Midbrain (tissue), 1 donor: ENCODE measurements around the gene GPR31.

ENCODE experiments used
- DNase-seq: peaks from one replicate; lab custom pipeline; 2025; lab: John Stamatoyannopoulos, UW

The GPR31 gene

GRCh38 chr6:167165858-167166471 is 8.2 kb upstream of the GPR31 start:
- DNase-seq: no peak

- DNase-seq: no peak
Measured at GRCh38 chr6:167164261-167164660, 6.5 kb upstream of the GPR31 start.

GRCh38 chr6:167163476-167164011 is 5.8 kb upstream of the GPR31 start:
- DNase-seq: no peak

GRCh38 chr6:167162591-167162990 is 4.8 kb upstream of the GPR31 start:
- DNase-seq: no peak

- DNase-seq: no peak
Measured at GRCh38 chr6:167161851-167162467, 4.2 kb upstream of the GPR31 start.

GRCh38 chr6:167157414-167157813 is 366 bp downstream of the GPR31 start:
- no peak for DNase-seq

GRCh38 chr6:167154895-167155294 is 2.9 kb downstream of the GPR31 start:
- no peak for DNase-seq

- DNase-seq: no peak
Measured at GRCh38 chr6:167154291-167154690, 3.5 kb downstream of the GPR31 start.

GRCh38 chr6:167153521-167153959 is 4.2 kb downstream of the GPR31 start:
- DNase-seq: peak; percentile 15

GRCh38 chr6:167152862-167153261 is 4.9 kb downstream of the GPR31 start:
- DNase-seq: no peak

GRCh38 chr6:167151648-167152047 is 6.1 kb downstream of the GPR31 start:
- DNase-seq: no peak

GRCh38 chr6:167150941-167151549 is 6.7 kb downstream of the GPR31 start:
- no peak for DNase-seq

GRCh38 chr6:167148997-167149396 is 8.8 kb downstream of the GPR31 start:
- DNase-seq: no peak

- DNase-seq: no peak
Measured at GRCh38 chr6:167148021-167148420, 9.8 kb downstream of the GPR31 start.

GRCh38 chr6:167146977-167147376 is 10.8 kb downstream of the GPR31 start:
- DNase-seq: no peak

- no peak for DNase-seq
Measured at GRCh38 chr6:167146135-167146534, 11.6 kb downstream of the GPR31 start.

- no peak for DNase-seq
Measured at GRCh38 chr6:167145461-167145860, 12.3 kb downstream of the GPR31 start.

GRCh38 chr6:167143041-167143440 is 14.7 kb downstream of the GPR31 start:
- DNase-seq: no peak

GRCh38 chr6:167142433-167142761 is 15.4 kb downstream of the GPR31 start:
- no peak for DNase-seq

GRCh38 chr6:167141667-167142432 is 15.9 kb downstream of the GPR31 start:
- DNase-seq: peak; percentile 8

- no peak for DNase-seq
Measured at GRCh38 chr6:167140589-167141474, 16.9 kb downstream of the GPR31 start.

GRCh38 chr6:167139761-167140160 is 18.0 kb downstream of the GPR31 start:
- no peak for DNase-seq
